ENCODE measurements around the gene KRTAP5-8.

- TF ChIP-seq CTCF (IDR thresholded peaks at IDR 0.05) = no peak
- no peak for TF ChIP-seq EP300 (IDR thresholded peaks at IDR 0.05)
- TF ChIP-seq POLR2A (IDR thresholded peaks at IDR 0.05) = no peak
Measured at GRCh38 chr11:71505781-71506180, 32.0 kb upstream of the KRTAP5-8 start.
